SK-N-SH (cell line): ENCODE data around the gene PLIN4. TPM values are rescaled to one million over a fixed set of nuclear protein-coding genes. Genes with fewer than 3 reads are reported as not detected.

ENCODE experiments used
- CTCF ChIA-PET: fragments of 300-600, 350-600 bp; formaldehyde crosslinking; extraction: SDS; loops from one replicate; lab custom pipeline; 2021; lab: Yijun Ruan, JAX
- POLR2A ChIA-PET: fragments of 350-600 bp; sonication (Branson Sonifier 250); formaldehyde crosslinking; extraction: SDS; loops from one replicate; lab custom pipeline; 2020; ENCODE audit warnings: antibody characterized with exemption, inconsistent platforms; lab: Yijun Ruan, JAX
- DNase-seq: peaks from one replicate; pipeline ENCODE4 v3.0.0; 2012
- H2AFZ ChIP-seq: fragments of 200-600 bp; sonication (generic); 2 replicates; pipeline ENCODE4 v1.8.1; 2016; ENCODE audit warnings: antibody characterized with exemption, mild to moderate bottlenecking, low read depth
- H3F3A ChIP-seq: fragments of 200-600 bp; sonication (generic); replicated peaks from 2 replicates; pipeline ENCODE3; 2016; ENCODE audit warnings: antibody characterized with exemption, mild to moderate bottlenecking; ENCODE audit not compliant: insufficient read depth
- H3K27ac ChIP-seq, 2 experiments: fragments of 200-500 bp in 1 of 2; fragments of 200-600 bp in 1 of 2; sonication (Bioruptor generic) in 1 of 2; sonication (generic), shearing (Covaris generic) in 1 of 2; 2 replicates each; pipeline versions ENCODE4 v1.5.1 to v1.6.1; 2014 to 2016; ENCODE audit warnings: low read depth in 2 of 2, inconsistent platforms in 1 of 2, low read length in 1 of 2, mild to moderate bottlenecking in 1 of 2, mixed read lengths in 1 of 2
- H3K27me3 ChIP-seq: fragments of 200-600 bp; sonication (generic), shearing (Covaris generic); 2 replicates; pipeline ENCODE4 v1.6.1; 2016; ENCODE audit warnings: mixed run types; ENCODE audit not compliant: insufficient read depth
- H3K36me3 ChIP-seq, 2 experiments: fragments of 200-500 bp in 1 of 2; fragments of 200-600 bp in 1 of 2; sonication (Bioruptor generic) in 1 of 2; sonication (generic) in 1 of 2; replicated peaks in 1 of 2; 2 replicates each; pipeline versions ENCODE3 to v1.5.1; 2014 to 2016; ENCODE audit warnings: low read length in 1 of 2, mild to moderate bottlenecking in 1 of 2; ENCODE audit not compliant: insufficient read depth in 2 of 2, control insufficient read depth in 1 of 2
- H3K4me1 ChIP-seq, 2 experiments: fragments of 200-500 bp in 1 of 2; fragments of 200-600 bp in 1 of 2; sonication (Bioruptor generic) in 1 of 2; sonication (generic), shearing (Covaris generic) in 1 of 2; 2 replicates each; pipeline versions ENCODE4 v1.5.1 to v1.6.1; 2014 to 2016; ENCODE audit warnings: low read depth in 1 of 2, low read length in 1 of 2, mixed run types in 1 of 2; ENCODE audit not compliant: insufficient read depth in 2 of 2, control insufficient read depth in 1 of 2
- H3K4me2 ChIP-seq: fragments of 200-600 bp; sonication (generic), shearing (Covaris generic); 2 replicates; pipeline ENCODE4 v1.6.1; 2017; ENCODE audit warnings: mixed run types
- H3K4me3 ChIP-seq, 2 experiments: fragments of 200-500 bp in 1 of 2; fragments of 200-600 bp in 1 of 2; sonication (Bioruptor generic) in 1 of 2; sonication (generic), shearing (Covaris generic) in 1 of 2; 2 replicates each; pipeline versions ENCODE4 v1.5.1 to v1.8.1; 2014 to 2016; ENCODE audit warnings: low read depth in 2 of 2, inconsistent platforms in 1 of 2, low read length in 1 of 2, mild to moderate bottlenecking in 1 of 2, mixed read lengths in 1 of 2, moderate library complexity in 1 of 2
- H3K79me2 ChIP-seq: fragments of 200-600 bp; sonication (generic); 2 replicates; pipeline ENCODE4 v1.8.1; 2017; ENCODE audit warnings: mild to moderate bottlenecking; ENCODE audit not compliant: insufficient read depth
- H3K9ac ChIP-seq: fragments of 200-600 bp; sonication (generic); 2 replicates; pipeline ENCODE4 v1.6.1; 2017; ENCODE audit warnings: mixed run types
- H3K9me2 ChIP-seq: fragments of 200-600 bp; sonication (generic); 2 replicates; pipeline ENCODE4 v1.6.1; 2017; ENCODE audit warnings: mixed run types
- H3K9me3 ChIP-seq: fragments of 200-600 bp; sonication (generic); 2 replicates; pipeline ENCODE4 v1.6.1; 2017; ENCODE audit warnings: mixed run types, mild to moderate bottlenecking, moderate library complexity
- H4K20me1 ChIP-seq: fragments of 200-600 bp; sonication (generic); 2 replicates; pipeline ENCODE4 v1.6.1; 2017; ENCODE audit warnings: mild to moderate bottlenecking, mixed run types; ENCODE audit not compliant: insufficient read depth
- CHD2 ChIP-seq: fragments of 150-350 bp; IDR thresholded peaks from 2 replicates; pipeline ENCODE4 v1.6.1; 2018; ENCODE audit warnings: low read length; ENCODE audit not compliant: partially characterized antibody
- CTCF ChIP-seq: fragments of 200-600 bp; sonication (generic); IDR thresholded peaks from 2 replicates; pipeline ENCODE4 v1.6.1; 2017; ENCODE audit warnings: antibody characterized with exemption, mild to moderate bottlenecking, moderate library complexity
- ELF1 ChIP-seq: IDR thresholded peaks from 2 replicates; pipeline ENCODE4 v1.4.0; 2012
- EP300 ChIP-seq, 2 experiments: IDR thresholded peaks; 2 replicates each; pipeline versions ENCODE4 v1.4.0 to v1.6.1; 2012; ENCODE audit warnings: borderline replicate concordance in 1 of 2, low read depth in 1 of 2, low read length in 1 of 2
- EZH2phosphoT487 ChIP-seq: fragments of 200-600 bp; sonication (generic); IDR thresholded peaks from 2 replicates; pipeline ENCODE4 v1.6.1; 2017; ENCODE audit warnings: low read depth, mixed run types, mild to moderate bottlenecking, antibody characterized with exemption, moderate library complexity, borderline replicate concordance
- FOSL2 ChIP-seq: IDR thresholded peaks from 2 replicates; pipeline ENCODE4 v1.4.0; 2012; ENCODE audit warnings: low read depth, mild to moderate bottlenecking, moderate library complexity, borderline replicate concordance
- FOXM1 ChIP-seq: IDR thresholded peaks from 2 replicates; pipeline ENCODE4 v1.4.0; 2012; ENCODE audit warnings: low read depth, mild to moderate bottlenecking
- JUND ChIP-seq: IDR thresholded peaks from 2 replicates; pipeline ENCODE4 v1.4.0; 2012
- MEF2A ChIP-seq: IDR thresholded peaks from 2 replicates; pipeline ENCODE4 v1.4.0; 2012; ENCODE audit warnings: low read depth, borderline replicate concordance
- POLR2AphosphoS5 ChIP-seq: IDR thresholded peaks from 2 replicates; pipeline ENCODE4 v1.6.1; 2012; ENCODE audit warnings: low read depth, low read length
- RFX5 ChIP-seq: IDR thresholded peaks from 2 replicates; pipeline ENCODE4 v1.6.1; 2012; ENCODE audit warnings: mild to moderate bottlenecking, improper control_type of control experiment, low read length
- SIN3A ChIP-seq: IDR thresholded peaks from 2 replicates; pipeline ENCODE4 v1.6.1; 2012; ENCODE audit warnings: low read depth, mild to moderate bottlenecking, low read length, moderate library complexity, borderline replicate concordance
- TEAD4 ChIP-seq: IDR thresholded peaks from 2 replicates; pipeline ENCODE4 v1.4.0; 2012; ENCODE audit warnings: mild to moderate bottlenecking, borderline replicate concordance; ENCODE audit not compliant: insufficient read depth
- USF1 ChIP-seq: IDR thresholded peaks from 2 replicates; pipeline ENCODE4 v1.4.0; 2012; ENCODE audit warnings: low read depth, borderline replicate concordance
- YY1 ChIP-seq: IDR thresholded peaks from 2 replicates; pipeline ENCODE4 v1.4.0; 2012; ENCODE audit warnings: low read depth, mild to moderate bottlenecking
- ZBTB33 ChIP-seq: IDR thresholded peaks from 2 replicates; pipeline ENCODE4 v1.4.0; 2012; ENCODE audit warnings: low read depth, borderline replicate concordance
- WGBS: methylation state at CpG from one replicate; pipeline ENCODE4 v1.1.6; 2017; ENCODE audit warnings: low lambda C conversion rate; 5-methylcytosine and 5-hydroxymethylcytosine counted together
- polyA plus RNA-seq, 3 experiments: library from polyadenylated mRNA; depleted of rRNA; stranded (reverse); fragments of >200 nt; gene quantifications; 2 replicates each; pipeline ENCODE4 v1.2.3, GENCODE V29; 2012

Gene PLIN4
- polyA plus RNA-seq, 1 of the 3 experiments (the other 2 are of a cell fraction): 0.07 TPM

GRCh38 chr19:4502282-4503131, 15.8 kb downstream of the PLIN4 start:
- H3K9me2 ChIP-seq: no peaks in the 10 kb centered on the region
- H3K4me3 ChIP-seq: no peak overlapping the region
- H3K4me2 ChIP-seq: no peak overlapping the region
- H3K9me3 ChIP-seq: no peaks in the 10 kb centered on the region
- peaks cover 0 to 52% of the 10 kb centered on the region in 2 experiments for H3K36me3 ChIP-seq
- H3F3A ChIP-seq: peaks cover 3% of the 10 kb centered on the region
- no peak overlapping the region for H2AFZ ChIP-seq
- H3K27me3 ChIP-seq: no peaks in the 10 kb centered on the region
- no peak overlapping the region for H3K9ac ChIP-seq
- TF ChIP-seq RFX5 (no peak), YY1 (no peak), TEAD4 (no peak), JUND (no peak), USF1 (no peak), CHD2 (no peak), CTCF (no peak), SIN3A (no peak), FOXM1 (no peak), ZBTB33 (no peak), ELF1 (no peak), POLR2AphosphoS5 (no peak), MEF2A (no peak), EP300 (IDR thresholded peaks at IDR 0.05; ENCODE audit: borderline replicate concordance in 1 of 2, low read depth in 1 of 2, low read length in 1 of 2) (no peak), EZH2phosphoT487 (no peak), FOSL2 (no peak)
- ChIA-PET POLR2A (interaction anchor here (1.2 kb wide), 1 partner anchor 28 kb away, joined by 4 read pairs; no protein-coding TSS in a partner anchor), CTCF (interaction anchor here (0.6 to 4.1 kb wide), 2 partner anchors 19 to 22 kb away, joined by 3 to 24 read pairs; no protein-coding TSS in a partner anchor)
- 0 out of 4 replicates have a peak, but pooled peaks cover 0 to 7% of the 10 kb centered on the region in 2 experiments for H3K4me1 ChIP-seq
- no peaks in the 10 kb centered on the region for H4K20me1 ChIP-seq
- no peaks in the 10 kb centered on the region for H3K79me2 ChIP-seq
- 88% methylated on average over 8 of the region's 37 CpGs for WGBS
- no peak overlapping the region for H3K27ac ChIP-seq
- DNase-seq: no peak
